ENCODE data around the gene OPRL1. TPM values are rescaled to one million over a fixed set of nuclear protein-coding genes. Genes with fewer than 3 reads are reported as not detected.

Gene OPRL1
- total and polyA plus RNA-seq, 2 donors (not counting 1 experiment from before 2014, with no cell fraction given) = 3.5 to 6.2 TPM

DNA sequence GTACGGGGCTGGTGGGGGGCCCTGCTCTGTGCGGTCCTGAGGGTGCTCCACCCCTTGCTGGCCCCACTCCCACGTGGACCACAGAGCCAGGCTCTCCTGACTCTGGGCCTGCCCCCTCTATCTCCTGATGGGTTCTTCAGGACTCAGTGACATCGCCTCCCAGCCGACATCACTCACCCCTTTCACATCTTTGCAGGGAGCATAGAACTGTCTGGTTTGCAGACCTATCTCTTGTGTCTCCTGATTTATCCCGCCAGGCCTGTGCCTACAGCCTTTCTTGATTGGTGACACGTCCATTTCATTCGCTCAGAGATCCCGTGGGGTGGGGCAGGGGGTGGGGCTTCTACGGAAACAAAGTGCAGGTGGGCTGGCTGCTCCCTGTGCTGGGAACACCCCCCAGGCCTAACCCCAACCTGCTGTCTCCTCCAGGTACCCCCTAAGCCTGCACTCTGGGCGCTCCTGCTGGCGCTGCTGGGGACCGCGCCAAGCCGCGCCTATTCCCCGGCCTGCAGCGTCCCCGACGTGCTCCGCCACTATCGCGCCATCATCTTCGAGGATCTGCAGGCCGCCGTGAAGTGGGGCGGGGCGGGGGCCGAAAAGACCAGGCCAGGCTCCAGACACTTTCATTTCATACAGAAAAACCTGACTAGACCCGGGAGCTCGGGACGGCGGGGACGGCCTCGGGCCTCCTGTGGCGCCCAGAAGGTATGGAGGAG, 42.2 kb upstream of the OPRL1 start:
- no peak for ATAC-seq (ENCODE audit: low read depth)
- H2AFZ ChIP-seq (ENCODE audit: insufficient read depth, low read depth, low read length, poor library complexity, severe bottlenecking) = peak overlapping the region; percentile 96
- peak; percentile 45 for DNase-seq
- H3K4me1 ChIP-seq (ENCODE audit: control insufficient read depth in 2 of 2, insufficient read depth in 2 of 2, low read length in 2 of 2) = peaks cover 31 to 32% of the 10 kb centered on the region in 2 donors
- H4K20me1 ChIP-seq (ENCODE audit: control insufficient read depth, insufficient read depth, low read length, poor library complexity, severe bottlenecking) = peaks cover 6% of the 10 kb centered on the region
- peak overlapping the region in 3 of 5 experiments; percentile 64 to 85 (median 66) for H3K4me3 ChIP-seq (ENCODE audit: control extremely low read depth in 1 of 5, extremely low read depth in 1 of 5, insufficient read depth in 1 of 5, low read depth in 2 of 5, low read length in 4 of 5)
- CTCF ChIA-PET = interaction anchor here (0.8 to 6.4 kb wide), 19 partner anchors 10 to 596 kb away, joined by 3 to 108 read pairs (median 6); partner anchors contain the start of genes LKAAEAR1, OPRL1, PCMTD2 and RGS19
- H3K27me3 ChIP-seq (replicated peaks in 1 of 4; ENCODE audit: control extremely low read depth in 1 of 4, control insufficient read depth in 3 of 4, insufficient read depth in 4 of 4, low read length in 3 of 4) = peaks cover 0 to 23% (median 11%) of the 10 kb centered on the region in 4 experiments
- Mint-ChIP-seq H3K27ac (no peak overlapping the region), H3K4me1 (peaks cover 20% of the 10 kb centered on the region), H3K27me3 (peaks cover 7% of the 10 kb centered on the region), H3K4me3 (peak overlapping the region; percentile 74), H3K9me3 (ENCODE audit: insufficient read depth) (no peaks in the 10 kb centered on the region)
- H3K79me2 ChIP-seq (ENCODE audit: control insufficient read depth, insufficient read depth, low read length) = no peaks in the 10 kb centered on the region
- peak overlapping the region; percentile 76 for H3K9ac ChIP-seq (ENCODE audit: low read length)
- intact Hi-C loops (cut with micrococcal nuclease) = loop anchor here (1.0 to 5.0 kb wide), 5 partner anchors 20 to 65 kb away; partner anchors contain the start of genes PRPF6 and TCEA2
- POLR2A ChIA-PET = interaction anchor here (1.1 to 1.6 kb wide), 2 partner anchors 57 to 82 kb away, joined by 4 to 6 read pairs; partner anchors contain the start of gene PRPF6
- peaks cover 0 to 9% of the 10 kb centered on the region in 2 experiments for H3K36me3 ChIP-seq (replicated peaks in 1 of 2; ENCODE audit: control extremely low read depth in 1 of 2, control insufficient read depth in 1 of 2, extremely low read depth in 1 of 2, insufficient read depth in 2 of 2, low read length in 1 of 2)
- H3K4me2 ChIP-seq (replicated peaks; ENCODE audit: low read depth, low read length, poor library complexity, severe bottlenecking) = peak overlapping the region; percentile 100
- TF ChIP-seq, protein P1, sequence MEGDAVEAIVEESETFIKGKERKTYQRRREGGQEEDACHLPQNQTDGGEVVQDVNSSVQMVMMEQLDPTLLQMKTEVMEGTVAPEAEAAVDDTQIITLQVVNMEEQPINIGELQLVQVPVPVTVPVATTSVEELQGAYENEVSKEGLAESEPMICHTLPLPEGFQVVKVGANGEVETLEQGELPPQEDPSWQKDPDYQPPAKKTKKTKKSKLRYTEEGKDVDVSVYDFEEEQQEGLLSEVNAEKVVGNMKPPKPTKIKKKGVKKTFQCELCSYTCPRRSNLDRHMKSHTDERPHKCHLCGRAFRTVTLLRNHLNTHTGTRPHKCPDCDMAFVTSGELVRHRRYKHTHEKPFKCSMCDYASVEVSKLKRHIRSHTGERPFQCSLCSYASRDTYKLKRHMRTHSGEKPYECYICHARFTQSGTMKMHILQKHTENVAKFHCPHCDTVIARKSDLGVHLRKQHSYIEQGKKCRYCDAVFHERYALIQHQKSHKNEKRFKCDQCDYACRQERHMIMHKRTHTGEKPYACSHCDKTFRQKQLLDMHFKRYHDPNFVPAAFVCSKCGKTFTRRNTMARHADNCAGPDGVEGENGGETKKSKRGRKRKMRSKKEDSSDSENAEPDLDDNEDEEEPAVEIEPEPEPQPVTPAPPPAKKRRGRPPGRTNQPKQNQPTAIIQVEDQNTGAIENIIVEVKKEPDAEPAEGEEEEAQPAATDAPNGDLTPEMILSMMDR (IDR thresholded peaks at IDR 0.05) = no peak
- TF ChIP-seq EZH2 (IDR thresholded peaks at IDR 0.05; ENCODE audit: borderline replicate concordance, insufficient read depth, low read depth, low read length, poor library complexity, severe bottlenecking) = no peak
- WGBS (ENCODE audit: insufficient coverage) = 16% methylated on average over 32 of the region's 36 CpGs
- peaks cover 0 to 3% (median 0%) of the 10 kb centered on the region in 3 donors for H3K9me3 ChIP-seq (ENCODE audit: control extremely low read depth in 1 of 3, control insufficient read depth in 2 of 3, insufficient read depth in 1 of 3, low read length in 2 of 3)
- no peak overlapping the region for H3K27ac ChIP-seq (ENCODE audit: low read length in 2 of 2)

Measured in B cell (primary cell).